Measurements from ENCODE around the gene AUTS2. TPM values are rescaled to one million over a fixed set of nuclear protein-coding genes. Genes with fewer than 3 reads are reported as not detected.

AUTS2 gene
- total RNA-seq, 1 experiment from 2014 or later = 38.5 TPM

DNA sequence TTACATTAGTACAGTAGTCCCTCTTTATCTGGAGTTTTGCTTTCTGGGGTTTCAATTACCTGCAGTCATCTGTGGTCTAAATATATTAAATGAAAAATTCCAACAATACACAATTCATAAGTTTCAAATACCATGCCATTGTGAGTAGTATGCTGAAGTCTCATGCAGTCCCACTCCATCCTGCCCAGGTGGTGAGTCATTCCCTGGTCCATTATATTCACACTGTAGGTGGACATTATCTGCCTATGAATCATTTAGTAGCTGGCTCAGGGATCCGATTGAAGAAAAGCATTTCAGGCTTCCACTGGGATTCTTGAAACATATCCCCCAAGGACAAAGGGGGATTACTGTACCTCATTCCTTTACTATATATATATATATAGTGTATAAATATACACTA is 1235.5 kb downstream of the AUTS2 start:
- no peaks in the 10 kb centered on the region for H3K79me2 ChIP-seq (ENCODE audit: low read length)
- H2AFZ ChIP-seq (ENCODE audit: low read length) = no peak overlapping the region
- H3K27ac ChIP-seq (ENCODE audit: low read length) = no peak overlapping the region
- no peaks in the 10 kb centered on the region for H3K9me3 ChIP-seq (ENCODE audit: low read length)
- H3K9me2 ChIP-seq (replicated peaks; ENCODE audit: insufficient read depth, low read length) = no peaks in the 10 kb centered on the region
- H4K20me1 ChIP-seq (ENCODE audit: insufficient read depth, low read depth, low read length) = no peaks in the 10 kb centered on the region
- no peak overlapping the region for H3K4me2 ChIP-seq (ENCODE audit: low read depth, low read length, poor library complexity, severe bottlenecking)
- no peak overlapping the region for H3K4me3 ChIP-seq (ENCODE audit: low read length)
- H3K27me3 ChIP-seq (ENCODE audit: low read length) = no peaks in the 10 kb centered on the region
- no peak overlapping the region for H3K9ac ChIP-seq (ENCODE audit: low read length)
- H3K36me3 ChIP-seq (ENCODE audit: insufficient read depth, low read length) = no peaks in the 10 kb centered on the region
- no peak for DNase-seq
- peaks cover 5% of the 10 kb centered on the region for H3K4me1 ChIP-seq (ENCODE audit: low read length)

DNA sequence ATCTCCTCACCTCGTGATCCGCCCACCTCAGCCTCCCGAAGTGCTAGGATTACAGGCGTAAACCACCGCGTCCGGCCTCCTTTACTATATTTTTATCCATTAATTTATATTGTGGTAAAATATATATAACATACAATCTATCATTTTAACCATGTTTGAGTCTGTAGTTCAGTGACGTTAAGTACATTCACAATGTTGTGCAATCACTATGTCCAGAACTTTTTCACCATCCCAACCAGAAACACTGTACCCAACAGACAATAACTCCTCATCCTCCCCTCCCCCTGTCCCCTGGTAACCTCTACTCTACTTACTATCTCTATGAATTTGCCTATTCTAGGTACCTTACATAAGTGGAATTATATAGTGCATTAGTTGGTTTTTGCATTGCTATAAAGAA is 1236.1 kb downstream of the AUTS2 start:
- no peaks in the 10 kb centered on the region for H3K79me2 ChIP-seq (ENCODE audit: low read length)
- no peaks in the 10 kb centered on the region for H3K9me2 ChIP-seq (replicated peaks; ENCODE audit: insufficient read depth, low read length)
- no peak overlapping the region for H3K4me2 ChIP-seq (ENCODE audit: low read depth, low read length, poor library complexity, severe bottlenecking)
- H3K4me1 ChIP-seq (ENCODE audit: low read length) = peaks cover 3% of the 10 kb centered on the region
- no peak overlapping the region for H3K27ac ChIP-seq (ENCODE audit: low read length)
- H3K27me3 ChIP-seq (ENCODE audit: low read length) = no peaks in the 10 kb centered on the region
- no peak overlapping the region for H2AFZ ChIP-seq (ENCODE audit: low read length)
- DNase-seq = no peak
- no peaks in the 10 kb centered on the region for H3K36me3 ChIP-seq (ENCODE audit: insufficient read depth, low read length)
- H3K9ac ChIP-seq (ENCODE audit: low read length) = no peak overlapping the region
- H4K20me1 ChIP-seq (ENCODE audit: insufficient read depth, low read depth, low read length) = no peaks in the 10 kb centered on the region
- H3K9me3 ChIP-seq (ENCODE audit: low read length) = no peaks in the 10 kb centered on the region
- no peak overlapping the region for H3K4me3 ChIP-seq (ENCODE audit: low read length)

DNA sequence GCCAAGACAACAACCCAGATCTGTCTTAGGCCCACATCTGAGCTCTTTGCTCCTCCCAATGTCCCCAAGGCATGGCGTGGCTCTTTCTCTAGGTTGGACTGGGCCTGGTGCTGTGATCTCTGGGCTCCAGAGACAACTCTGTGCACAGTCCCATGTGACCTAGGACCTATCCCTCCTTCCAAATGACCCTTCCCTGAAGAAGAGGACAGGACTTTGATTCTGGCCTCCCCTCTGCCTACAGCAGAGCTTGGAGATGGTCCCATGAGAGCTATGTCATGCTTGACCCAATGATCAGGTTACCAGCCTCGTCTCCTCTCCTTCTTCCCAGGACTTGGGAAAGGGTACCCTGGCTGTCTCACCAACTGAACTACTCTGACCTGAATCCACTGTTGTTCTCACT is 1237.4 kb downstream of the AUTS2 start:
- Histone ChIP-seq H2AFZ (ENCODE audit: low read length) (no peak overlapping the region), H3K36me3 (ENCODE audit: insufficient read depth, low read length) (no peaks in the 10 kb centered on the region), H3K27ac (ENCODE audit: low read length) (no peak overlapping the region)

DNA sequence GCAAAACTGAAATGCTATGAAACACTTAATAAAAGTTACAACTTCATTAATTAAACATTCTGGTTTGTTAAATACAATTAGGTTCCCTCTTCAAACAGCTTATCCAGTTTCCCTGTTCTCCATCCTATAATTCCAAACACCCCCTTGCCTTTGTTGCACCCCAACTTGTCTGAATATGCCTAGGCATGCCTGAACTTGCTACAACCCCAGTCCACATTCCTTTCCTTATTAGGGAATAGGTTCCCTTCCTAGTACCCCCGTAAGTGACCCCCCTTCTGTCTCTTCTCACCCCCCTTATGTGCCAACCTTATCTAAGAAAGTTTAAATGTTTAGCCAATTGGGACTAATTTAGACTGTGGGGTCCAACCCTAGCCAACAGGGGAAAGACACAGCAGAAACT is 1238.0 kb downstream of the AUTS2 start:
- Histone ChIP-seq H3K9me2 (replicated peaks; ENCODE audit: insufficient read depth, low read length) (no peaks in the 10 kb centered on the region), H3K4me2 (ENCODE audit: low read depth, low read length, poor library complexity, severe bottlenecking) (no peak overlapping the region), H2AFZ (ENCODE audit: low read length) (no peak overlapping the region), H3K27ac (ENCODE audit: low read length) (no peak overlapping the region), H3K36me3 (ENCODE audit: insufficient read depth, low read length) (no peaks in the 10 kb centered on the region), H3K27me3 (ENCODE audit: low read length) (no peaks in the 10 kb centered on the region), H3K4me3 (ENCODE audit: low read length) (no peak overlapping the region), H3K9me3 (ENCODE audit: low read length) (no peaks in the 10 kb centered on the region), H3K4me1 (ENCODE audit: low read length) (no peaks in the 10 kb centered on the region), H3K79me2 (ENCODE audit: low read length) (no peaks in the 10 kb centered on the region), H3K9ac (ENCODE audit: low read length) (no peak overlapping the region), H4K20me1 (ENCODE audit: insufficient read depth, low read depth, low read length) (no peaks in the 10 kb centered on the region)
- DNase-seq = no peak

More for the DNA sequence above, 1237.4 kb downstream of the AUTS2 start:
- Histone ChIP-seq H3K4me2 (ENCODE audit: low read depth, low read length, poor library complexity, severe bottlenecking) (no peak overlapping the region), H3K79me2 (ENCODE audit: low read length) (no peaks in the 10 kb centered on the region), H4K20me1 (ENCODE audit: insufficient read depth, low read depth, low read length) (no peaks in the 10 kb centered on the region), H3K9me2 (replicated peaks; ENCODE audit: insufficient read depth, low read length) (no peaks in the 10 kb centered on the region), H3K9me3 (ENCODE audit: low read length) (no peaks in the 10 kb centered on the region), H3K4me1 (ENCODE audit: low read length) (no peaks in the 10 kb centered on the region), H3K9ac (ENCODE audit: low read length) (no peak overlapping the region), H3K4me3 (ENCODE audit: low read length) (no peak overlapping the region), H3K27me3 (ENCODE audit: low read length) (no peaks in the 10 kb centered on the region)
- DNase-seq = no peak

DNA sequence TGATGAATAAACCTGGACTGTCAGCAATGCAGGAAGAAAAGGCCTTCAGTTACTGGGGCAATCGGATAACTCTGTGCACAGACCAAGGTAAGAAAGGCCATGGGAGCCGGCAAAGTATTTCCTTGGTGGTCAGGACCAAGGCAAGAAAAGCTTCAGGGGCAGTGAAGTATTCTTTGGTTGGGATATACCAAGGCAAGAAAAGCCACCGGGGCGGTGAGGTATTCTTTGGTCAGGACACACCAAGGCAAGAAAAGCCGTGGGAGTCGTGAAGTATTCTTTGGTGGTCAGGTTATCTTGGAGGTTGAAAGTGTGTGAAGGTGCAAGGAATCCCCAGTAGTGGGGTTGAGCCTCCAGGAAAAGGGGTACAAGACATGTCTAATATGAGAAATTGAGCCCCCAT is 1238.7 kb downstream of the AUTS2 start:
- no peak overlapping the region for H3K9ac ChIP-seq (ENCODE audit: low read length)
- H4K20me1 ChIP-seq (ENCODE audit: insufficient read depth, low read depth, low read length) = no peaks in the 10 kb centered on the region
- no peaks in the 10 kb centered on the region for H3K79me2 ChIP-seq (ENCODE audit: low read length)
- H2AFZ ChIP-seq (ENCODE audit: low read length) = no peak overlapping the region
- H3K4me3 ChIP-seq (ENCODE audit: low read length) = no peak overlapping the region
- H3K9me3 ChIP-seq (ENCODE audit: low read length) = no peaks in the 10 kb centered on the region
- H3K9me2 ChIP-seq (replicated peaks; ENCODE audit: insufficient read depth, low read length) = no peaks in the 10 kb centered on the region
- H3K27me3 ChIP-seq (ENCODE audit: low read length) = no peaks in the 10 kb centered on the region
- no peaks in the 10 kb centered on the region for H3K36me3 ChIP-seq (ENCODE audit: insufficient read depth, low read length)
- no peak for DNase-seq
- H3K4me2 ChIP-seq (ENCODE audit: low read depth, low read length, poor library complexity, severe bottlenecking) = no peak overlapping the region
- H3K27ac ChIP-seq (ENCODE audit: low read length) = no peak overlapping the region
- H3K4me1 ChIP-seq (ENCODE audit: low read length) = no peaks in the 10 kb centered on the region

DNA sequence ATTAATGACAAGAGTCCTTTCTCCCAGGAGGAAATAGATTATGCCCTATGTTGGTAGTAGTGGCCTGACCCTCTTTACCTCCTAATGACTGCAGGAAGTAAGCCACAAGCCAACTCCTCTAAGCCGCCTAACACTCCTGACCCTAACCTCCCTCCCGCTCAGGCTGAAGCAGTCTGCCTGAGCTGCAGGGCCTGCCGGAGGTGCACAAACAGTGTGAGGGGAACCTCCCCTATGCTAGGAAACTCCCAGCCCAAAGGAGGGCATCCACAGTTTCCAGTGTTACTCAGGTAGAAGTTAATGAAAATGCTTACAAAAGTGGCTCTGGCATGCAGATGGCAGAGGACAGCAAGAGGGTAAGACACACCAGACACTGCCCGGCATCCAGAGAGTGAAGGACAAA is 1239.3 kb downstream of the AUTS2 start:
- Histone ChIP-seq H2AFZ (ENCODE audit: low read length) (no peak overlapping the region), H3K4me3 (ENCODE audit: low read length) (no peak overlapping the region), H3K27me3 (ENCODE audit: low read length) (no peaks in the 10 kb centered on the region), H3K4me2 (ENCODE audit: low read depth, low read length, poor library complexity, severe bottlenecking) (no peak overlapping the region), H3K4me1 (ENCODE audit: low read length) (no peaks in the 10 kb centered on the region), H3K9me3 (ENCODE audit: low read length) (no peaks in the 10 kb centered on the region), H3K27ac (ENCODE audit: low read length) (no peak overlapping the region), H4K20me1 (ENCODE audit: insufficient read depth, low read depth, low read length) (no peaks in the 10 kb centered on the region), H3K79me2 (ENCODE audit: low read length) (no peaks in the 10 kb centered on the region), H3K36me3 (ENCODE audit: insufficient read depth, low read length) (no peaks in the 10 kb centered on the region), H3K9me2 (replicated peaks; ENCODE audit: insufficient read depth, low read length) (no peaks in the 10 kb centered on the region), H3K9ac (ENCODE audit: low read length) (no peak overlapping the region)
- DNase-seq = no peak

DNA sequence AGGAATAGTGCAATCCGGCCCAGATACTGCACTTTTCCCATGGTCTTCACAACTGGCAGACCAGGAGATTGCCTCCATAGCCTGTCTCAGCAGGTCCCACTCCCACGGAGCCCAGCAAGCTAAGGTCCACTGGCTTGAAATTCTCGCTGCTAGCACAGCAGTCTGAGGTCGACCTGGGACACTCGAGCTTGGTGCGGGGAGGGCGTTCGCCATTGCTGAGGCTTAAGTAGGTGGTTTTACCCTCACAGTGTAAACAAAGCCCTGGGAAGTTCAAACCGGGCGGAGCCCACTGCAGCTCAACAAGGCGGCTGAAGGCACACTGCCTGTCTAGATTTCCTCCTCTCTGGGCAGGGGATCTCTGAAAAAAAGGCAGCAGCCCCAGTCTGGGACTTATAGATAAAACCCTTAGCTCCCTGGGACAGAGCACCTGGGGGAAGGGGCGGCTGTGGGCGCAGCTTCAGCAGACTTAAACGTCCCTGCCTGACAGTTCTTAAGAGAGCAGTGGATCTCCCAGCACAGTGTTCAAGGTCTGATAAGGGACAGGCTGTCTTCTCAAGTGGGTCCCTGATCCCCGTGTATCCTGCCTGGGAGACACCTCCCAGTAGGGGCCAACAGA is 1240.1 kb downstream of the AUTS2 start:
- no peaks in the 10 kb centered on the region for H3K9me3 ChIP-seq (ENCODE audit: low read length)
- H2AFZ ChIP-seq (ENCODE audit: low read length) = no peak overlapping the region
- H3K27ac ChIP-seq (ENCODE audit: low read length) = no peak overlapping the region
- no peaks in the 10 kb centered on the region for H4K20me1 ChIP-seq (ENCODE audit: insufficient read depth, low read depth, low read length)
- H3K79me2 ChIP-seq (ENCODE audit: low read length) = no peaks in the 10 kb centered on the region
- H3K4me2 ChIP-seq (ENCODE audit: low read depth, low read length, poor library complexity, severe bottlenecking) = no peak overlapping the region
- no peaks in the 10 kb centered on the region for H3K27me3 ChIP-seq (ENCODE audit: low read length)
- no peak overlapping the region for H3K4me3 ChIP-seq (ENCODE audit: low read length)
- H3K36me3 ChIP-seq (ENCODE audit: insufficient read depth, low read length) = no peaks in the 10 kb centered on the region
- no peaks in the 10 kb centered on the region for H3K9me2 ChIP-seq (replicated peaks; ENCODE audit: insufficient read depth, low read length)
- no peak overlapping the region for H3K9ac ChIP-seq (ENCODE audit: low read length)
- no peak for DNase-seq
- H3K4me1 ChIP-seq (ENCODE audit: low read length) = no peaks in the 10 kb centered on the region

Measured in Karpas-422 (cell line).